Stimulated activated effector memory CD8-positive, alpha-beta T cell treated with anti-CD3 and anti-CD28 coated beads, Interleukin-12 subunit alpha, Interleukin-12 subunit beta, amount 100 ng/mL, for 72 hours (primary cell): ENCODE measurements around the gene ROR1.

Experiments used
- ATAC-seq: fragments of 150-1000 bp; cut with Tn5 transposase; 2 replicates; pipeline ENCODE4 v1.10.0; 2021
- DNase-seq, 2 donors: peaks; one replicate each; pipeline ENCODE4 v3.0.0; 2021 to 2022; ENCODE audit warnings: low spot score in 2 of 2
- H3K27ac Mint-ChIP-seq: one replicate; pipeline ENCODE4 v1.8.0; 2022; ENCODE audit warnings: mild to moderate bottlenecking, mixed read lengths
- H3K36me3 Mint-ChIP-seq: one replicate; pipeline ENCODE4 v1.8.0; 2022; ENCODE audit warnings: mild to moderate bottlenecking, mixed read lengths
- H3K4me1 Mint-ChIP-seq: one replicate; pipeline ENCODE4 v1.8.0; 2022; ENCODE audit warnings: mixed read lengths
- H3K4me3 Mint-ChIP-seq: one replicate; pipeline ENCODE4 v1.8.0; 2022; ENCODE audit warnings: mild to moderate bottlenecking, mixed read lengths
- H3K9me3 Mint-ChIP-seq: one replicate; pipeline ENCODE4 v1.8.0; 2022; ENCODE audit warnings: mixed read lengths

Gene ROR1

DNA sequence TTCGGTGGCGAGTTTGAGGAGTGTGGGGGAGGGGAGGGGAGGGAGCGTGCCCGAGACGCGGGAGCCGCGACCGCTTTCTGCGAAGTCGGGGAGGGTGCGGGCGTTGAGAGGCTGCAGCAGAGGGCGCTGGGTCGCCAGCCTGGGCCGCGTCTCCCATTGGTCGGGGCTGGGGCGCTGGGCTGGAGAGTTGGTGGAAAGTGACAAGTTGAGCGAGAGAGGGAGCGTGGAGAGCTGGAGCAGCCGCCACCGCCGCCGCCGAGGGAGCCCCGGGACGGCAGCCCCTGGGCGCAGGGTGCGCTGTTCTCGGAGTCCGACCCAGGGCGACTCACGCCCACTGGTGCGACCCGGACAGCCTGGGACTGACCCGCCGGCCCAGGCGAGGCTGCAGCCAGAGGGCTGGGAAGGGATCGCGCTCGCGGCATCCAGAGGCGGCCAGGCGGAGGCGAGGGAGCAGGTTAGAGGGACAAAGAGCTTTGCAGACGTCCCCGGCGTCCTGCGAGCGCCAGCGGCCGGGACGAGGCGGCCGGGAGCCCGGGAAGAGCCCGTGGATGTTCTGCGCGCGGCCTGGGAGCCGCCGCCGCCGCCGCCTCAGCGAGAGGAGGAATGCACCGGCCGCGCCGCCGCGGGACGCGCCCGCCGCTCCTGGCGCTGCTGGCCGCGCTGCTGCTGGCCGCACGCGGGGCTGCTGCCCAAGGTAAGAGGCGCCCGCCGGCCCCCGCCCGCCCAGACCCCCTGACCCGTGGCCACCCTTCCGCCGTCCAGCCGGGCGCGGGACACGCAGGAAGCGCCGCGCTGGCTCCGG lies at the start of gene ROR1:
Gene ROR1, plus strand, starts transcription at position 203 of the 802 bp plus-strand sequence.
- peaks cover 13% of the 10 kb centered on the region for H3K4me1 Mint-ChIP-seq
- no peaks in the 10 kb centered on the region for H3K36me3 Mint-ChIP-seq
- H3K9me3 Mint-ChIP-seq, result no peaks in the 10 kb centered on the region
- peak; percentile 58 for ATAC-seq
- no peak within 1 kb of the TSS for H3K27ac Mint-ChIP-seq
- DNase-seq, result peak in 1 of 2 donors; percentile 49
- peak within 1 kb of the TSS; percentile 4 for H3K4me3 Mint-ChIP-seq

DNA sequence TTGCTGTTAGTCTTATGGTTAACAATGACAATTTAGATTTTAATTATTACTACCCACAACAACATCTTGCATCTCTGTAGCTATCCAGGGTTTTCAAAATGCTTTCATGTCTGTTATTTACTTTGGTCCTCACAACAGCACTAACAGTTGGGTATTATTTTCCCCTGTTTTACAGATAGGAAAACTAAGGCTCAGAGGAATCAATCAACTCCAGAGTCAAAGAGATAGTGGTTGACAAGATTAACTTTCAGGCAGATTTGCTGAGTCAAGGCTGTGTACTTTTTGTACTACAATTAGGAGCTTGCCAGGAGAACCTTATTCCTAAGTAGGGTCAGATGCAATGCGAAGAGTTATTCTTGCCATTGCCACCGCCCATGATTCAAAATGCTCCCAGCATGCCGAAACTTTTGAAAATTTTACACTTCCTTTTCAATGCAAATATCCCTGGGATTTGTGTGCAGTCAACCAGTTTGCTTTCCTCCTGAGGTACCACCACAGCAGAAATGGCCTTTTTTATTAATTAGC lies 49.4 kb upstream of the ROR1 start:
- ATAC-seq (no peak), DNase-seq (no peak)
- no peaks in the 10 kb centered on the region for H3K9me3 Mint-ChIP-seq
- no peak overlapping the region for H3K4me3 Mint-ChIP-seq
- H3K36me3 Mint-ChIP-seq, result no peaks in the 10 kb centered on the region
- no peaks in the 10 kb centered on the region for H3K4me1 Mint-ChIP-seq
- no peak overlapping the region for H3K27ac Mint-ChIP-seq

DNA sequence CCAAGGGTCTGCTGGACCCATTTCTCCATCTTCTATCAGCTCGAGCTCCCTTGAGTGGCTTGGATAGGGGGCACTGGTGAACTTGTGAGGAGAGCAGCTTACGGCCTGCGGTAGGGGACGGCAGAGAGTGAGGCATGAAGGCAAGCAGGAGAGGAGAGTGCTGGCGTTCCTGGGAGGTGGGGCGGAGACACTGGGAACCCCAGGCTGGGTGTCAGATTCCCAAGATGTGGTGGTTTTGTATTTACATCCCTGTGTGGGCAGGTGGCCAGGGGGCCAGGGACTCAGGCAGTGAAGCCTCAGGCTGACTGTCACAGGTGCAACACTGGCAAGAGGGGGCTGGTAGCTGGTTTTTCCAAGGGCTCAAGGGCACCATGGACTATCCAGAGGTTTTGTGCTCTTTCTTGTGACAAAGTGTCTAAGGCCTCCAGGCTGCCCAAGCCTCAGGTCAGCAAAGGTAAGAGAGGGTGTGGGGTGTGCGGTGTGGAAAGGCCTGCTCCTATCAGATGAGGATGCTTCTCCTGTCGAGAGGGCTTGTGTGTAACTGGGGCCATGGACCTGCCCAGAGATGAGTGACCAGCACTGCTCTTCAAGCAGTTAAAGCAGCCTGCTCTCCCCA lies 45.1 kb upstream of the ROR1 start:
- H3K4me1 Mint-ChIP-seq, result no peaks in the 10 kb centered on the region
- H3K4me3 Mint-ChIP-seq, result no peak overlapping the region
- H3K36me3 Mint-ChIP-seq, result peaks cover 6% of the 10 kb centered on the region
- DNase-seq (no peak), ATAC-seq (no peak)
- H3K9me3 Mint-ChIP-seq, result no peaks in the 10 kb centered on the region
- H3K27ac Mint-ChIP-seq, result no peak overlapping the region

DNA sequence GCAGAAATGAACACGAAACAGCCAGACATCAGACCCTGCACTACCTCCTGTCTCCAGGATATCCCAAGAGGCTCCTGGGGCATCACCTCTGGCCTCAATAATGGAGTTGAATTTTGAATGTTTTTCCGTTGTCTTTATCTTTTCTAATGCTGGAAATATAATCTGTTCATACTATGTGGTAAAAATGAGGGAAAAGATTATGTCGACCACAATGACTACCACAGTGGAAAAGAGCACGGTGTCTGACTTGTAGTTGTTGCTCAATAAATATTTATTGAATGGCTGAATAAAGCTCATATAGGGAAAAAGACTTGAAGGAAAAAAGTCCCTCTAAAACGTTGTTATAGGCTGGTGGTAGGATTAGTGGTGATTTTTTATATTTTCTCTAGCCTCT lies 44.6 kb upstream of the ROR1 start:
- H3K9me3 Mint-ChIP-seq, result no peaks in the 10 kb centered on the region
- H3K4me1 Mint-ChIP-seq, result no peaks in the 10 kb centered on the region
- no peak for DNase-seq
- ATAC-seq, result no peak
- no peak overlapping the region for H3K27ac Mint-ChIP-seq
- H3K36me3 Mint-ChIP-seq, result peaks cover 6% of the 10 kb centered on the region
- H3K4me3 Mint-ChIP-seq, result no peak overlapping the region

DNA sequence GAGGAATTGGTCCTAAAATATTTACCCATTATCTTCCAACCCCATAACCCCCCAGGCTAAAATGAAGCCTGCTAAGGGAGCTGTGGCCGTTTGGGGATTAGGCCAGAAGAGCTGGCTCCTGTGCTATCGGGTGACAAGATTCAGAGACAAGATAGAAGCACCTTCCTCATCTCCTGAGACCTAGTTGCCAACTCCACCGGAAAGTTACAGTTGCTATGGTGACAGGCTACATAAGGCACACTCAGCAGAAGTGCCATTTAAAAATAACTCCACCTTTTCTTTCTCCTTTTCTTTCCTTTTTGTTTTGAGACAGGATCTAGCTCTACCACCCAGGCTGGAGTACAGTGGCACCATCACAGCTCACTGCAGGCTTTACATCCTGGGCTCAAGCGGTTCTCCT lies 43.6 kb upstream of the ROR1 start:
- DNase-seq (no peak), ATAC-seq (no peak)
- no peak overlapping the region for H3K27ac Mint-ChIP-seq
- no peaks in the 10 kb centered on the region for H3K4me1 Mint-ChIP-seq
- peaks cover 6% of the 10 kb centered on the region for H3K36me3 Mint-ChIP-seq
- no peaks in the 10 kb centered on the region for H3K9me3 Mint-ChIP-seq
- no peak overlapping the region for H3K4me3 Mint-ChIP-seq

DNA sequence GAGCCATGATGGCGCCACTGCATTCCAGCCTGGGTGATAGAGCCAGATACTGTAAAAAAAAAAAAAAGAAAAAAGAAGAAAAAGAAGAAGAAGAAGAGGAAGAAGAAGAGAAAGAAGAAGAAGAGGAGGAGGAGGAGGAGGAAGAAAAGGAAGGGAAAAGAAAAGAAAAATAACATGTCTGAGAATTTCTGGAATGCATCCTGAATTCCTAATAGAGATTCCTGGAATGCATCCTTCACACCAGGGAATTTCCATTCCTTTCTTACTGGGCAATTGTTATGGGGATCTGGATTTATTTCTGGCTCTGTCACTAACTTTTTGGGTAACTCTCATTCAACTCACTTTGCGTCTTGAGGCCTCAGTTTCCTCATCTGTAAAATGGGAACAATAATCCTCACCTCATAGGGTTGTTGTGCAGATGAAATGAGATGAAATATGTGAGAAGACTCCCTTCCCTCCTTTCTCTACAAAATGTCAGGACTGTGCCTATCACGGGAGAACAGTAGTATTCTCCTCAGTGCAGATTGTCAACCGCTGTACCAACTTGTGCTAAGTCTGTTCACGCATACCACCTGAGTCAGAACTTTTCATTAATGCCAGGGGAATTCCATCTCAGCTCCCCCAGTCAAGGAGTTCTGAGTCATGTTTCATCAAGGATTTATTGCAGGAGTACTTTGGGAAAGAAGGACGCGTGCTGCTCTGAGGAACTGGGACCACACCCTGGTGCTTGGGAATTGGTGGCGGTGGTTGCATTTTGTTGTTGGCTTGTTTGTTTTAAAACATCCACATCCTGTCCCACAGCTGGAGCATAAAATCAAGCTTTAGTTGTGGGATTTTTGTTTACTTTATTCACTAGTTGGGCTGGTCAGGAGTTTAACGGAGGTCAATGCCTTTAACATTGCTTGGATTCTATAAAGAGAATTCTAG lies 42.4 kb upstream of the ROR1 start:
- no peak for ATAC-seq
- DNase-seq, result no peak
- peaks cover 1% of the 10 kb centered on the region for H3K9me3 Mint-ChIP-seq
- no peak overlapping the region for H3K27ac Mint-ChIP-seq
- no peaks in the 10 kb centered on the region for H3K4me1 Mint-ChIP-seq
- H3K4me3 Mint-ChIP-seq, result no peak overlapping the region
- H3K36me3 Mint-ChIP-seq, result peaks cover 6% of the 10 kb centered on the region

DNA sequence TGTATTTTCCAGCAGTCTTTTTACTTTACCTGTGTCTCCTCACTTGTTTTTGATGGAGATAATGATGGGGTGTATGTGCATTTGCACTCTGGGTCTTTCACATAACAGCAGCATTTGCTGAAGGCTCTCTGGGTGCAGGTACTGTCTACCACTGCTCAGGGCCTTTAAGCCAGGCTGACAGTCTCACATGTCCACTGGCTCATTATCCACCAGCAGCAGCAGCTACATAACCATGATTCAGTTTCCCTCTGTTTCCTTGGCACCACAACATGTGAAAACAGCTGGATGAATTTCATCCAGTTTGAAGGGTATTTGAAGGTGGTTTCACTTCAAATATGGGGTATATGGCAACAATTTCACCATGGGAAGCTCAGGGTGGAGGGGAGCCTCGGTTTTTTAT lies 41.2 kb upstream of the ROR1 start:
- H3K4me3 Mint-ChIP-seq, result no peak overlapping the region
- no peaks in the 10 kb centered on the region for H3K4me1 Mint-ChIP-seq
- peaks cover 5% of the 10 kb centered on the region for H3K9me3 Mint-ChIP-seq
- H3K27ac Mint-ChIP-seq, result no peak overlapping the region
- ATAC-seq (no peak), DNase-seq (no peak)
- peaks cover 6% of the 10 kb centered on the region for H3K36me3 Mint-ChIP-seq

DNA sequence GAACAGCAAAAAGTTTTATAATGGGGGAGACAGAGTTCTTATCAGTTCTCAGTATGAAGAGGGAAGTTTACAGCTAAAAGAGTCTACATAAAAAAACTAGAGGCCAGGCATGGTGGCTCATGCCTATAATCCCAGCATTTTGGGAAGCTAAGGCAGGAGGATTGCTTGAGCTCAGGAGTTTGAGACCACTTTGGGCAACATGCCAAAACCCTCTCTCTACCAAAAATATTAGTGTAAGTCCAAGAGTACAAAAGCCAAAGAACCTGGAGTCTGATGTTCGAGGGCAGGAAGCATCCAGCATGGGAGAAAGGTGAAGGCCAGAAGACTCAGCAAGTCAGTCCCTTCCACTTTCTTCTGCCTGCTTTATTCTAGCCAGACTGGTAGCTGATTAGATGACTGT lies 35.0 kb upstream of the ROR1 start:
- Mint-ChIP-seq H3K4me1 (no peaks in the 10 kb centered on the region), H3K4me3 (no peak overlapping the region), H3K36me3 (no peaks in the 10 kb centered on the region), H3K9me3 (peaks cover 10% of the 10 kb centered on the region), H3K27ac (no peak overlapping the region)
- ATAC-seq (no peak), DNase-seq (no peak)

DNA sequence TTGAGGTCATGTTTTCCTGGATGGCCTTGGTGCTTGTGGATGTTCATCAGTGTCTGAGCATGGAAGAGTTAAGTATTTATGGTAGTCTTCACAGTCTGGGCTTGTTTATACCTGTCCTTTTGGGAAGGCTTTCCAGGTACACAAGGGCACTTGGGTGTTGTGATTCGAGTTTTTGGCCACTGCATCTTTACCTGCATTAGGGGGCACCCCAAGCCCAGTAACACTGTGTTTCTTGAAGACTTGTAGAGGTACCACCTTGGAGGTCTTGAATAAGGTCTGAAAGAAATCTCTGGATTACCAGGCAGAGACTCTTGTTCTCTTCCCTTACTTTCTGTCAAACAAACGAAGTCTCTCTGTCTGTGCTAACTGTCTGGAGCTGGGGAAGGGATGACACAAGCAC lies 34.4 kb upstream of the ROR1 start:
- peaks cover 10% of the 10 kb centered on the region for H3K9me3 Mint-ChIP-seq

DNA sequence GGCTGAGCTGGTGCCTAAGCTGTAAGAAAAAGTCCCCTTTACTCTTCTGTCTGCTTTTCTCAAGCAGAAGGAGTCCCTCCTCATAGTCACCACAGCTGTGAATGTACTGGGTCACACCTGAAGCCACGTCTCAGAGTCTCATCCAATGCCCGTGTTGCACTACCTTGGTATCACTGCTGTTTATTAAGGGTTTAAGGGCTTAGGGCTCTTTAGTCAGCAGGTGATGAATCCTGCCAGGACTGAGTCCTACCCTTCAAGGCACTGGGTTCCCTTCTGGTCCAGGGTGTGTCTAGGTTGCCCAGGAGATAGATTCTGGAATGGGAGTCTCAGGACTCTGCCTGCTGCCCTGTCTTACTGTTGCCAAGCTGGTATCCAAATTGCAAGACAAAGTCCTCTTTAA lies 33.4 kb upstream of the ROR1 start:
- peaks cover 10% of the 10 kb centered on the region for H3K9me3 Mint-ChIP-seq

More for the DNA sequence above, 34.4 kb upstream of the ROR1 start:
- no peak overlapping the region for H3K4me3 Mint-ChIP-seq
- H3K36me3 Mint-ChIP-seq, result no peaks in the 10 kb centered on the region
- H3K27ac Mint-ChIP-seq, result no peak overlapping the region
- no peaks in the 10 kb centered on the region for H3K4me1 Mint-ChIP-seq
- DNase-seq (no peak), ATAC-seq (no peak)

DNA sequence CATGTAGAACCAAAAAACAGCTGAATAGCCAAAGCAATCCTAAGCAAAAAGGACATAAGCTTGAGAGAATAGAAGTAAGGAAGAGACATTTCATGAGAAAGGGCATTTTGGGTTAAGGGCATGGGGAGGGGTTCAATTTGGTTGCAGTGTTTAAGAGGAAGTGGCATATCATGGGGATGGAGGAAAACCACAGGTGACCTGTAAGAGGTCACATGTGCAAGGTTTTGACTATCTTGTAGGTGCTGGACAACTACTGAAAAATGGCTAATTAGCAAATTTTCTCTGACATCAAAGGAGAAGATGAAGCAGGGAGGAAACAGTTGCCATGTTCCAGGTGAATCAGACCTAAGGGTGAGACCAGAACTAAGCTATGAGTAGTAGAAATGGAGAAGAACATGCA lies 31.3 kb upstream of the ROR1 start:
- H3K9me3 Mint-ChIP-seq, result peaks cover 6% of the 10 kb centered on the region
- H3K4me3 Mint-ChIP-seq, result no peak overlapping the region
- no peaks in the 10 kb centered on the region for H3K36me3 Mint-ChIP-seq
- no peak for DNase-seq
- ATAC-seq, result no peak
- no peak overlapping the region for H3K27ac Mint-ChIP-seq
- no peaks in the 10 kb centered on the region for H3K4me1 Mint-ChIP-seq

More for the DNA sequence above, 33.4 kb upstream of the ROR1 start:
- H3K4me3 Mint-ChIP-seq, result no peak overlapping the region
- H3K4me1 Mint-ChIP-seq, result no peaks in the 10 kb centered on the region
- H3K36me3 Mint-ChIP-seq, result no peaks in the 10 kb centered on the region
- no peak for DNase-seq
- H3K27ac Mint-ChIP-seq, result no peak overlapping the region
- ATAC-seq, result no peak

DNA sequence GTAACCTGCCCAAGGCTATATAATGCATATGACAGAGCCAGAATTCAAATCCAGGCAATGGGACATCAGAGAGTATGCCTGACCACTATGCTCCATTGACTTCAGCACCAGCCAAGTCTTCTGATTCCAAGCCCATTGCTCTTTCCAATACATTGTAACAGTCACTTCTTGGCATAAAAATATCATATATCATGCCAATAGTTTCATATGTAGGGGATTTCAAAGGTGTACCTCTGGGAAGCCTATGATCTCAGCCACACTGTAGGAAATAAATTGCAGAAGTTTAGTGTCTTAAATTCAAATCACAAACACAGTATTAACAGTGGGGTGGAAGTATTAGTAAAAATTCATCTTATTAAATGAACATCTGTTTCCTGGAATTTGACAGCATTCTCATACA lies 30.0 kb upstream of the ROR1 start:
- Mint-ChIP-seq H3K27ac (no peak overlapping the region), H3K4me1 (no peaks in the 10 kb centered on the region), H3K36me3 (no peaks in the 10 kb centered on the region), H3K4me3 (no peak overlapping the region), H3K9me3 (peaks cover 2% of the 10 kb centered on the region)
- DNase-seq (no peak), ATAC-seq (no peak)

DNA sequence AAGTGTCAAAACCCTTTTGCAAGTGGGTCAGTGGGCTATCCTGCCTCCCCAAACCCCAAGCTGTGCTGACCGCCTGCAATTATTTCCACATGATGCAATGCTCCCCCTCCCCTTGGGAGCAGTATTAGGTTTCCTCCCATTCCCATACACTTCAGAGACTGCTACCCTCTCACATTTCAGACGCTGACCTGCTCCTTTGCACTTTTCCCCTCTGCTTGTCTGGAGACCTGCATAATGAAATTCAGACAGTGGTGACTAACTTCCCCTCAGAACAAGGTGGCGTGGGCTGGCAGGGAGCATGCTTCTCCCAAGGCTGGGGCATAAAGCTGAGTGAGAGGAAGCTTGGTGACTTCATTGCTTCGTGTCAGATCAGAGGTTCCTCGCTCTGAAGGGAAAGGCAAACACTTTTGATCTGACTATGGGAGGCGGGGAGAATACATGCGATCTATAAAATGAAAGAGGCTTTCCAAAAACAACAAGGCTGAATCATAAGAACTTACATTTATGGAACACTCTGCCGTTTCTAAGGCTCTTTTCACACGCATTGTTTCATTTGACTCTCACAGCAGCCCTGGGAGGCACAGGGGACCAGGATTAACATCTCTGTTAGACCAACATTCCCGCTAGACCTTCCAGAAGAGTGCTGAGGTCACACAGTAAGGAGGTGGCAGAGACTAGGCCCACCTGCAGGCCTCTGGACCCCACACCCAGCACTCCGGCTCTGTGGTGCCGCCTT lies 27.5 kb upstream of the ROR1 start:
- Mint-ChIP-seq H3K27ac (no peak overlapping the region), H3K36me3 (no peaks in the 10 kb centered on the region), H3K9me3 (peaks cover 2% of the 10 kb centered on the region), H3K4me1 (no peaks in the 10 kb centered on the region), H3K4me3 (no peak overlapping the region)
- DNase-seq, result no peak
- peak; percentile 66 for ATAC-seq

DNA sequence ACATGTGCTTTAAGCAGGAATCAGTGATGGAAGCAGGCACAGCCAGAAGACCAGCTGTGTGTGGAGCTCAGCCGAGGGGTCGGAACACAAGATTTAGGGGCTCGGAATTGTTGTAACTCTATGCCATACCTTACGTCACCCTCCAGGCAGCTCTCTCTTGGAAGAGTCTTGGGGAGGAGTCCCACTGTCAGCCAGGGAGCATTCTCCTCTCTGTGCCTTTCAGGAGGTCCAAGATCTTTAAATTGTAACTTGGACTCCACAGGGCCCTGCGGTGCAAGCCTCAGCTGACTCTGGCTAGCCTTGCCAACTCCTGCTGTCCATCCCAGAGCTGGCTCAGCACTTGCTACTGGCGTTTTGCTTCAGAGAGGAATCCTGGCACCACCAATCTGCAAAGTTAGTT lies 26.4 kb upstream of the ROR1 start:
- H3K9me3 Mint-ChIP-seq, result no peaks in the 10 kb centered on the region
- no peak for DNase-seq
- H3K4me1 Mint-ChIP-seq, result no peaks in the 10 kb centered on the region
- H3K4me3 Mint-ChIP-seq, result no peak overlapping the region
- no peaks in the 10 kb centered on the region for H3K36me3 Mint-ChIP-seq
- no peak for ATAC-seq
- no peak overlapping the region for H3K27ac Mint-ChIP-seq
